CD4-positive, alpha-beta memory T cell (primary cell): ENCODE measurements around the gene PDCD4. TPM values are rescaled to one million over a fixed set of nuclear protein-coding genes. Genes with fewer than 3 reads are reported as not detected.

Experiments
- CTCF ChIA-PET: fragments of 350-600 bp; sonication (Branson Sonifier 250); formaldehyde crosslinking; loops from one replicate; lab custom pipeline; 2021; ENCODE audit warnings: inconsistent platforms; ENCODE audit not compliant: partially characterized antibody; lab: Charles Lee
- POLR2A ChIA-PET: fragments of 350-600 bp; sonication (Branson Sonifier 250); formaldehyde crosslinking; loops from one replicate; lab custom pipeline; 2021; ENCODE audit not compliant: partially characterized antibody; lab: Charles Lee
- DNase-seq, 5 donors: peaks; one replicate each; pipeline versions ENCODE4 v3.0.0 to v3.0.0-alpha.2; 2020 to 2022; ENCODE audit warnings: mixed read lengths in 1 of 5
- H3K27ac ChIP-seq: one replicate; pipeline ENCODE4 v1.7.0; 2013; ENCODE audit warnings: low read depth, low read length
- H3K27me3 ChIP-seq: 2 replicates; pipeline ENCODE4 v1.7.0; 2013; ENCODE audit warnings: mild to moderate bottlenecking, low read length, moderate library complexity; ENCODE audit not compliant: insufficient read depth
- H3K36me3 ChIP-seq: 2 replicates; pipeline ENCODE4 v1.7.0; 2013; ENCODE audit warnings: mild to moderate bottlenecking, low read length, moderate library complexity; ENCODE audit not compliant: insufficient read depth
- H3K4me1 ChIP-seq: 2 replicates; pipeline ENCODE4 v1.7.0; 2013; ENCODE audit warnings: mild to moderate bottlenecking, low read length, moderate library complexity; ENCODE audit not compliant: insufficient read depth
- H3K4me3 ChIP-seq, 2 donors: one replicate each; pipeline ENCODE4 v1.7.0; 2013; ENCODE audit warnings: low read length in 2 of 2, mild to moderate bottlenecking in 1 of 2
- H3K9me3 ChIP-seq, 2 donors: one replicate each; pipeline ENCODE4 v1.7.0; 2013; ENCODE audit warnings: low read length in 2 of 2, control low read depth in 1 of 2; ENCODE audit not compliant: control insufficient read depth in 1 of 2
- H3K27ac Mint-ChIP-seq, 7 donors: one replicate each; pipeline ENCODE4 v1.8.0; 2020 to 2021; ENCODE audit warnings: mixed read lengths in 7 of 7, mild to moderate bottlenecking in 6 of 7, inconsistent platforms in 3 of 7, moderate library complexity in 3 of 7
- H3K27me3 Mint-ChIP-seq, 2 donors: one replicate each; pipeline ENCODE4 v1.8.0; 2020 to 2021; ENCODE audit warnings: mixed read lengths in 2 of 2
- H3K36me3 Mint-ChIP-seq, 2 donors: one replicate each; pipeline ENCODE4 v1.8.0; 2020 to 2021; ENCODE audit warnings: mixed read lengths in 2 of 2, inconsistent platforms in 1 of 2, mild to moderate bottlenecking in 1 of 2
- H3K4me1 Mint-ChIP-seq, 4 donors: one replicate each; pipeline ENCODE4 v1.8.0; 2020 to 2021; ENCODE audit warnings: mixed read lengths in 4 of 4, mild to moderate bottlenecking in 1 of 4
- H3K4me3 Mint-ChIP-seq, 8 donors: one replicate each; pipeline ENCODE4 v1.8.0; 2020 to 2021; ENCODE audit warnings: mixed read lengths in 8 of 8, mild to moderate bottlenecking in 7 of 8, moderate library complexity in 6 of 8, inconsistent platforms in 3 of 8
- H3K9me3 Mint-ChIP-seq, 8 donors: one replicate each; pipeline ENCODE4 v1.8.0; 2020 to 2021; ENCODE audit warnings: mixed read lengths in 8 of 8, mild to moderate bottlenecking in 5 of 8, inconsistent platforms in 3 of 8, moderate library complexity in 1 of 8
- intact Hi-C: fragments of 100-400 bp; cut with micrococcal nuclease; formaldehyde crosslinking; loops from one replicate; pipeline ENCODE4 v1.15.1; 2023
- polyA plus RNA-seq, 2 donors: library from polyadenylated mRNA; unstranded; fragments of 300-500 nt; fragmentation: Illumina TruSeq; gene quantifications; one replicate each; pipeline ENCODE4 v1.2.3, GENCODE V29; 2021
- total RNA-seq, 2 experiments: library from RNA; stranded (reverse); gene quantifications; one replicate each; pipeline ENCODE4 v1.2.3, GENCODE V29; 2021

The PDCD4 gene
- total and polyA plus RNA-seq, 4 experiments from 2014 or later, result 329 to 494 (median 367) TPM

GRCh38 chr10:110873951-110874350, 2.2 kb downstream of the PDCD4 start:
- Mint-ChIP-seq H3K27ac (peak overlapping the region; percentile 91 to 95 (median 92)), H3K36me3 (peaks cover 12 to 54% of the 10 kb centered on the region in 2 donors), H3K4me1 (peaks cover 43 to 82% (median 59%) of the 10 kb centered on the region in 4 donors), H3K9me3 (peaks cover 0 to 3% (median 0%) of the 10 kb centered on the region in 8 donors), H3K4me3 (peak overlapping the region; percentile 80 to 95 (median 90)), H3K27me3 (no peaks in the 10 kb centered on the region)
- DNase-seq, result no peak
- Histone ChIP-seq H3K36me3 (peaks cover 9% of the 10 kb centered on the region), H3K9me3 (no peaks in the 10 kb centered on the region), H3K4me1 (peaks cover 78% of the 10 kb centered on the region), H3K27me3 (no peaks in the 10 kb centered on the region), H3K4me3 (peak overlapping the region; percentile 17 to 65), H3K27ac (peak overlapping the region; percentile 98)
- intact Hi-C loops, result loop anchor here (2.0 kb wide), 1 partner anchor 39 kb away; no protein-coding TSS in a partner anchor
- POLR2A ChIA-PET, result interaction anchor here (1.2 to 4.1 kb wide), 7 partner anchors 9 to 134 kb away, joined by 3 to 214 read pairs (median 12); no protein-coding TSS in a partner anchor
- CTCF ChIA-PET, result interaction anchor here (1.0 to 2.3 kb wide), 6 partner anchors 9 to 124 kb away, joined by 3 to 17 read pairs (median 6); no protein-coding TSS in a partner anchor

- Mint-ChIP-seq H3K27ac (peak overlapping the region in 6 of 7 donors; percentile 60 to 78 (median 74)), H3K36me3 (peaks cover 17 to 60% of the 10 kb centered on the region in 2 donors), H3K4me3 (peak overlapping the region in 7 of 8 donors; percentile 21 to 55 (median 46)), H3K4me1 (peaks cover 38 to 82% (median 56%) of the 10 kb centered on the region in 4 donors), H3K9me3 (peaks cover 0 to 3% (median 0%) of the 10 kb centered on the region in 8 donors), H3K27me3 (no peaks in the 10 kb centered on the region)
- peaks cover 12% of the 10 kb centered on the region for H3K36me3 ChIP-seq
- H3K27ac ChIP-seq, result peak overlapping the region; percentile 38
- no peak overlapping the region for H3K4me3 ChIP-seq
- CTCF ChIA-PET, result interaction anchor here (0.8 to 6.2 kb wide), 9 partner anchors 11 to 130 kb away, joined by 3 to 31 read pairs (median 6); no protein-coding TSS in a partner anchor
- intact Hi-C loops, result no loop called here
- peaks cover 77% of the 10 kb centered on the region for H3K4me1 ChIP-seq
- no peaks in the 10 kb centered on the region for H3K9me3 ChIP-seq
- DNase-seq, result no peak
- POLR2A ChIA-PET, result interaction anchor here (1.1 to 5.9 kb wide), 8 partner anchors 12 to 72 kb away, joined by 3 to 69 read pairs (median 7); partner anchors contain the start of genes BBIP1 and SHOC2
- no peaks in the 10 kb centered on the region for H3K27me3 ChIP-seq
These were observed 4.3 kb downstream of the PDCD4 start for GRCh38 chr10:110876000-110876399.

DNA sequence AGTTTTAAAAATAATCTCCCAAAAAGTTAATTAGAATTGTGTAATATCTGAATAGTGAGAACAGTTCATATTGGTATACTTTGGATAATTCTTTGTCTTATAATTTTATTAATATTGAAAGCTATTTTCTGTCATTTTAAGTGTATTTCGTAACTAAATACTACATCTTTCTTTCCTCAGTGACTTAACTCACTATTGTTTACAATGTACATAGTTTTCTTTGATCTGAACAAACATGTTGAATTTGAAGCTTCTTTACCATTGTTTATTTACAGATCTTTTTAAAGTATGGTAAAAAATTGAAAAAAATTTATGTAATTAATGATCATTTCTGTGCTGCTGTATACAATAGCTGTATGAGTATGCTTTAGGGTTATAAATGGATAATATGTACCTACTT, 5.1 kb downstream of the PDCD4 start:
- Histone ChIP-seq H3K36me3 (peaks cover 16% of the 10 kb centered on the region), H3K4me1 (peaks cover 79% of the 10 kb centered on the region), H3K9me3 (no peaks in the 10 kb centered on the region), H3K27ac (no peak overlapping the region), H3K27me3 (no peaks in the 10 kb centered on the region), H3K4me3 (no peak overlapping the region)
- peaks cover 43 to 82% (median 60%) of the 10 kb centered on the region in 4 donors for H3K4me1 Mint-ChIP-seq
- peak overlapping the region in 4 of 8 donors; percentile 17 to 63 (median 34) for H3K4me3 Mint-ChIP-seq
- no peaks in the 10 kb centered on the region for H3K27me3 Mint-ChIP-seq
- ChIA-PET POLR2A (interaction anchor here (0.9 to 5.9 kb wide), 13 partner anchors 9 to 306 kb away, joined by 3 to 69 read pairs (median 6); partner anchors contain the start of genes BBIP1 and SHOC2), CTCF (interaction anchor here (0.8 to 6.2 kb wide), 9 partner anchors 10 to 131 kb away, joined by 3 to 31 read pairs (median 6); no protein-coding TSS in a partner anchor)
- peaks cover 25 to 62% of the 10 kb centered on the region in 2 donors for H3K36me3 Mint-ChIP-seq
- DNase-seq, result no peak
- H3K27ac Mint-ChIP-seq, result peak overlapping the region in 4 of 7 donors; percentile 45 to 76 (median 70)
- H3K9me3 Mint-ChIP-seq, result peaks cover 0 to under 1% (median 0%) of the 10 kb centered on the region in 8 donors
- intact Hi-C loops, result no loop called here

DNA sequence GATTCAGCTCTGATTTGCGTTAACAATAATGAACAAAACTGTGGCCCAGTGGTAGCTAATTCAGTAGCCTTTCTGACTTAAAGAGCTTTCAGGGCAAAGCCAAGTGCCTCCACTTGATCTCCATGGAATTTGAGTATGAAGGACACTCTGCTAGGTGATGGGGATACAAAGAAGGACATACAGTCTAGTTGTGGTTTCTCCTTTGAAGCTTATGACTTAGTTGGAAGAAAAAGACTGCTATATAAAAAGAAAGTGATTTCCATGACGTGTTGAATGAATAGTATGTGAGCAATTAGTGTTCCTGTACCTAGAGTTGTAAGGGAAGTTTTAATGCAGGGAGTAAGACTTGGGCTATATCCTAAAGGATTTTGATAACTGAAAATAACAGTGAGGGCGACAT, 8.3 kb downstream of the PDCD4 start:
- H3K27ac Mint-ChIP-seq, result peak overlapping the region; percentile 2 to 86 (median 45)
- no peaks in the 10 kb centered on the region for H3K27me3 Mint-ChIP-seq
- Histone ChIP-seq H3K36me3 (peaks cover 34% of the 10 kb centered on the region), H3K4me1 (peaks cover 95% of the 10 kb centered on the region), H3K4me3 (no peak overlapping the region), H3K9me3 (no peaks in the 10 kb centered on the region), H3K27me3 (no peaks in the 10 kb centered on the region), H3K27ac (no peak overlapping the region)
- H3K4me1 Mint-ChIP-seq, result peaks cover 55 to 87% (median 77%) of the 10 kb centered on the region in 4 donors
- peak overlapping the region in 6 of 8 donors; percentile 7 to 62 (median 14) for H3K4me3 Mint-ChIP-seq
- intact Hi-C loops, result loop anchor here (1.0 kb wide), 1 partner anchor 8 kb away; no protein-coding TSS in a partner anchor
- POLR2A ChIA-PET, result interaction anchor here (0.7 to 5.9 kb wide), 8 partner anchors 9 to 134 kb away, joined by 3 to 69 read pairs (median 13); partner anchors contain the start of gene PDCD4
- peaks cover 42 to 71% of the 10 kb centered on the region in 2 donors for H3K36me3 Mint-ChIP-seq
- CTCF ChIA-PET, result interaction anchor here (0.8 to 6.2 kb wide), 9 partner anchors 10 to 270 kb away, joined by 3 to 31 read pairs (median 3); no protein-coding TSS in a partner anchor
- no peaks in the 10 kb centered on the region for H3K9me3 Mint-ChIP-seq
- DNase-seq, result no peak

GRCh38 chr10:110881247-110881646, 9.5 kb downstream of the PDCD4 start:
- Histone ChIP-seq H3K27ac (no peak overlapping the region), H3K36me3 (peaks cover 42% of the 10 kb centered on the region)
- peaks cover 62 to 87% (median 76%) of the 10 kb centered on the region in 4 donors for H3K4me1 Mint-ChIP-seq

GRCh38 chr10:110881905-110882304, 10.2 kb downstream of the PDCD4 start:
- Mint-ChIP-seq H3K27ac (peak overlapping the region in 6 of 7 donors; percentile 8 to 77 (median 58)), H3K4me1 (peaks cover 63 to 90% (median 77%) of the 10 kb centered on the region in 4 donors), H3K4me3 (peak overlapping the region in 6 of 8 donors; percentile 41 to 70 (median 48)), H3K36me3 (peaks cover 50 to 70% of the 10 kb centered on the region in 2 donors), H3K9me3 (no peaks in the 10 kb centered on the region), H3K27me3 (no peaks in the 10 kb centered on the region)
- CTCF ChIA-PET, result interaction anchor here (1.1 to 1.9 kb wide), 4 partner anchors 10 to 79 kb away, joined by 3 to 19 read pairs (median 3); partner anchors contain the start of gene PDCD4
- Histone ChIP-seq H3K4me3 (no peak overlapping the region), H3K27me3 (no peaks in the 10 kb centered on the region), H3K4me1 (peaks cover 90% of the 10 kb centered on the region), H3K36me3 (peaks cover 45% of the 10 kb centered on the region), H3K9me3 (no peaks in the 10 kb centered on the region), H3K27ac (no peak overlapping the region)
- no peak for DNase-seq
- POLR2A ChIA-PET, result interaction anchor here (0.8 to 3.9 kb wide), 10 partner anchors 9 to 78 kb away, joined by 3 to 20 read pairs (median 6); partner anchors contain the start of gene PDCD4
- intact Hi-C loops, result loop anchor here (1.0 kb wide), 1 partner anchor 10 kb away; no protein-coding TSS in a partner anchor

More at GRCh38 chr10:110881247-110881646, 9.5 kb downstream of the PDCD4 start:
- Histone ChIP-seq H3K4me3 (no peak overlapping the region), H3K9me3 (no peaks in the 10 kb centered on the region), H3K4me1 (peaks cover 92% of the 10 kb centered on the region), H3K27me3 (no peaks in the 10 kb centered on the region)
- no peak for DNase-seq
- Mint-ChIP-seq H3K9me3 (no peaks in the 10 kb centered on the region), H3K36me3 (peaks cover 47 to 69% of the 10 kb centered on the region in 2 donors), H3K27ac (peak overlapping the region in 6 of 7 donors; percentile 38 to 74 (median 46)), H3K27me3 (no peaks in the 10 kb centered on the region), H3K4me3 (peak overlapping the region in 7 of 8 donors; percentile 31 to 54 (median 50))
- ChIA-PET POLR2A (interaction anchor here (0.6 to 3.9 kb wide), 9 partner anchors 10 to 77 kb away, joined by 3 to 20 read pairs (median 6); partner anchors contain the start of gene PDCD4), CTCF (interaction anchor here (0.7 to 2.1 kb wide), 4 partner anchors 9 to 78 kb away, joined by 3 to 9 read pairs (median 4); partner anchors contain the start of gene PDCD4)
- intact Hi-C loops, result no loop called here
